Right renal cortex interstitium (tissue), 3 donors: ENCODE data around the gene EIF4G1. TPM values are rescaled to one million over a fixed set of nuclear protein-coding genes. Genes with fewer than 3 reads are reported as not detected.
A peak's percentile ranks its signal among the peaks of the same experiment; 100 is the strongest.
"Not testable (repeated sequence)": the region's sequence is repeated elsewhere in the genome, so short reads cannot be mapped to it uniquely, and the experiment has no call there.

ENCODE experiments used
- DNase-seq, 3 donors: peaks; one replicate each; pipeline ENCODE4 v3.0.0-alpha.2; 2013; ENCODE audit warnings: low read depth in 3 of 3, low spot score in 2 of 3
- polyA plus RNA-seq, 3 donors: library from polyadenylated mRNA; unstranded; fragments of 120-200 nt; gene quantifications; one replicate each; pipeline ENCODE4 v1.2.1, GENCODE V29; 2013; ENCODE audit not compliant: insufficient read length in 3 of 3

The EIF4G1 gene
- polyA plus RNA-seq, 3 donors: 167 to 181 (median 171) TPM

DNA sequence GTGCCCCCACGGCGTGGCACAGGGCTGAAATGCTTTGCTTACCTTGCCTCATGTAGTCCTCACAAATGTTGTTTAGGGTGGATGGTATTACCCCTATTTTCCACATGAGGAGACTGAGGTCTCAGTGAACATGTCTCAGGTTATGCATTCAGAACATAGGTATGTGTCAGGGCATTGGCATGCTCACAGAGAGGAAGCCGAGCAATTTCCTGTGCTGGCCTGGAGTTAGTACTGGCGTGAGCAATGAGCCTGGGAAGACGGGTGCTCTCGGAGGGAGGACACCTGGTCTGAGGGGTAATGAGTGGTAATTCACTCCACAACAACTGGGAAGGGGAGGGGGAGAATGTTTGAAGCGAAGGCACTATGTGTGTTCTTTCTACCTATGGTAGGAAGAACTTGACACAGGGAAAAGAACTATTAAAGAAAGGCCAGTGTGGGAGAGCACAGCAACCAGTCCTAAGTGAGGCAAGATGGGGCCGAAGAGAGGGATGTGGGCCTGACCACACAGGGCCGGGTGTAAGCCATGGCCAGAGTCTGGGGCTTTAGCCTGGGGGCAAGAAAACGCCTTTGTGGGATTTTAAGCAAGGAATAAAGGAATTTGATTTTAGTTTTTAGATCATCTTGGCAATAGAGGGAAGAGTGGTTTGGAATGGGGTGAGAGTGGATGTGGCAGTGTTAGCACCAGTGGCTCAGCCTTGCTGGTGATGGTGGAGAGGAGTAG, 18.1 kb downstream of the EIF4G1 start:
- no peak for DNase-seq

- no peak for DNase-seq
These were observed 18.8 kb downstream of the EIF4G1 start for GRCh38 chr3:184333190-184333589.

- DNase-seq: no peak
These were observed 19.3 kb downstream of the EIF4G1 start for GRCh38 chr3:184333700-184334099.

DNA sequence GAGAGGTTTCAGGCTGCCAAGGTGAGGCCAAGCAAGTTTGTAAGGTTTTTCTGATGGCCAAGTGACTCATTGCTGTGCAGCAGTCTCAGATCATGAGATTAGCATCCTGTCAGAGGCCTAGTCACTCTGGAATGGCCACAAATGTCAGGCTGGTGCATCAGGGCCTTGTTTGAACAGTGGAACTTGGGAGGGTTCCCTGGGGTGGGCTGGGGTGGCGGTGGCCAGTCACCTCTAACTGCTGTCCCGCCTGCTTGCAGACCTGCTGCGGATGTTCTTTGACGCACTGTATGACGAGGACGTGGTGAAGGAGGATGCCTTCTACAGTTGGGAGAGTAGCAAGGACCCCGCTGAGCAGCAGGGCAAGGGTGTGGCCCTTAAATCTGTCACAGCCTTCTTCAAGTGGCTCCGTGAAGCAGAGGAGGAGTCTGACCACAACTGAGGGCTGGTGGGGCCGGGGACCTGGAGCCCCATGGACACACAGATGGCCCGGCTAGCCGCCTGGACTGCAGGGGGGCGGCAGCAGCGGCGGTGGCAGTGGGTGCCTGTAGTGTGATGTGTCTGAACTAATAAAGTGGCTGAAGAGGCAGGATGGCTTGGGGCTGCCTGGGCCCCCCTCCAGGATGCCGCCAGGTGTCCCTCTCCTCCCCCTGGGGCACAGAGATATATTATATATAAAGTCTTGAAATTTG, 20.2 kb downstream of the EIF4G1 start:
- DNase-seq: no peak

- DNase-seq: no peak
These were observed 20.9 kb downstream of the EIF4G1 start for GRCh38 chr3:184335291-184335660.

DNA sequence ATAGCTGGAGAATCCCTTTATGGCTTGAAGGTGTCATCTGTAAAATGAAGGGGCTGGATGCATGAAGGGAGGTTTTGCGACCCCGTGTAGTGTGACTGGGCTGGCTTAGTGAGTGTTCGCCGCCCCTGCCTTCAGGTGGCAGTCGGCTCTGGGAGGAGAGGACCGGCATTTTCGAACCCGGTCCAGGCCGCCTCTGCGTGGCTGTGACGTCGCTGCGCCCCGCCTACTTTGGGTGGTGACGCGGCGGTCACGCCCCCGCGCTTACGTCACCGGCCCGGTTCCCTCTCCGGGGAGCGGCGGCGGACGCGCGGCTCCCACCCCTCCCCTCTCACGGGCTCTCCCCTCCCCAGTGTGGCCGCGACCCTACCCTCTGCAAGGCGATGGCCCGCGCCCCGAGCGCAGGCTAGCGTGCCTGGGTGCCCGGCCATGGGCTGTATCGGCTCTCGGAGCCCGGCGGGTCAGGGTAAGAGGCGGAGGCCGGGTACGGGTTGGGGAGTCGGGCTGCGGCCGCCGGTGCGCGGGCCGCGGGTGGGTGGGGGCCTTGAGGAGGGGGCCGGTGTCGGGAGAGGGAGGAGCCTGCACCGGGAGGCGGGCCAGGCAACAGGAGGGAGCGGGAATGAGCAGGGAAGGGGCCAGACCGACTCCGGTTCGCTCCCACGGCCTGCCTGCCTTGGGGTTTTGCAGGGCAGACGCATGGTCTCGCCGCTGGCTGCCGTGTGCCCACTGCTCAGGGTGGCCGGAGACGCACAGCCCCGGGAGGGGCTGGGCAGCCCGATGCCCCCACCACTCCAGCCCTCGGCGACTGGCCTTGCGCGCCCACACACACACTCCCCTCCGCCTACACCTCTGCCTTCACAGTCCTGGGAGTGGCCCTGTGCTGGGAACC, 21.5 kb downstream of the EIF4G1 start:
- DNase-seq: no peak

- no peak for DNase-seq
These were observed 22.4 kb downstream of the EIF4G1 start for GRCh38 chr3:184336547-184337398.

DNA sequence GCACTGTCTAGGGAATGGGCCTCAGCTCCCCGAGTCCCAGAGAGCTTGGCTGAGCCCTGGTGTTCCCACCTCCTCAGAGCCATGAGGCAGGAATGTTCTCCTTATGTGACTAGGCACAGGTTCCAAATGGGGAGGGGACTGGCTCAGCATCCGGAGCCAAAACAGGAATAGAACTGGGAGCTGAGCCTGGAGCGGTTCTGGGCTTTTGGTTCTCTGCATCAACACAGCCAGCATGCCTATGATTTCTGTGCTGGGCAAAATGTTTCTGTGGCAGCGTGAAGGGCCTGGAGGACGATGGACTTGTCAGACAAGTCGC, 23.0 kb downstream of the EIF4G1 start, which contains the start of gene FAM131A:
Gene FAM131A (plus strand): TSS at position 202 of the 316 bp plus-strand sequence. CDS start 31 bp downstream, at position 233.
- DNase-seq: no peak

GRCh38 chr3:184337981-184338380, 23.6 kb downstream of the EIF4G1 start:
- no peak for DNase-seq

DNA sequence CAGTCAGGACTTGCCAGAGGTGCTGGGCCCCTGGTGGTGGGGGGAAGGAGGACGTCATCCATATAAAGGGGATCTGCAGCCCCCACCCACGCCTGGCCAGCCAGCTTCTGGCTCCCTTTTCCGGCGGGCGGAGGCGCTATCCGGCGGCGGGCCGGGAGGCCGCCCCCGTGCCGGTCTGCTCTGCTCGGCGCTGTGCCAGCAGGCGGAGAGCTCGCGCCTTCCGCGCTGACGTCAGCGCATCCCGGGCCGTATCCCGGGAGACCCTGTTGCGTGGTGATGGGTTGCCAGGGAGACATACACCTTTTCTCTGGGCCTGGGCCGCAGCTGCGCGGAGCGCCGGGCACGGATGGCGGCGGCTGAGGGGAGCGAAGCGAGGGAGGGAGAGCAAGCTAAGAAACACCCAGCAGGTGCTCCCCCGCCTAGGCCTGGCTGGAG, 24.1 kb downstream of the EIF4G1 start:
- no peak for DNase-seq

GRCh38 chr3:184339001-184339400, 24.6 kb downstream of the EIF4G1 start:
- no peak for DNase-seq

GRCh38 chr3:184339451-184340135, 25.2 kb downstream of the EIF4G1 start:
- not testable (repeated sequence) for DNase-seq

DNA sequence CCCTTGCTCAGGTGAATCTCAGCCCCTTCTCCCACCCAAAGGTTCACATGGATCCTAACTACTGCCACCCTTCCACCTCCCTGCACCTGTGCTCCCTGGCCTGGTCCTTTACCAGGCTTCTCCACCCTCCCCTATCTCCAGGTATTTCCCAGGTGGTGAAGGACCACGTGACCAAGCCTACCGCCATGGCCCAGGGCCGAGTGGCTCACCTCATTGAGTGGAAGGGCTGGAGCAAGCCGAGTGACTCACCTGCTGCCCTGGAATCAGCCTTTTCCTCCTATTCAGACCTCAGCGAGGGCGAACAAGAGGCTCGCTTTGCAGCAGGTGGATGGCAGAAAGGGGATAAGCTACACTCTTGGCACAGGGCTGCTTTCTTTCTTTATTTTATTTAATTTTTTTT, 27.5 kb downstream of the EIF4G1 start:
- DNase-seq: no peak

DNA sequence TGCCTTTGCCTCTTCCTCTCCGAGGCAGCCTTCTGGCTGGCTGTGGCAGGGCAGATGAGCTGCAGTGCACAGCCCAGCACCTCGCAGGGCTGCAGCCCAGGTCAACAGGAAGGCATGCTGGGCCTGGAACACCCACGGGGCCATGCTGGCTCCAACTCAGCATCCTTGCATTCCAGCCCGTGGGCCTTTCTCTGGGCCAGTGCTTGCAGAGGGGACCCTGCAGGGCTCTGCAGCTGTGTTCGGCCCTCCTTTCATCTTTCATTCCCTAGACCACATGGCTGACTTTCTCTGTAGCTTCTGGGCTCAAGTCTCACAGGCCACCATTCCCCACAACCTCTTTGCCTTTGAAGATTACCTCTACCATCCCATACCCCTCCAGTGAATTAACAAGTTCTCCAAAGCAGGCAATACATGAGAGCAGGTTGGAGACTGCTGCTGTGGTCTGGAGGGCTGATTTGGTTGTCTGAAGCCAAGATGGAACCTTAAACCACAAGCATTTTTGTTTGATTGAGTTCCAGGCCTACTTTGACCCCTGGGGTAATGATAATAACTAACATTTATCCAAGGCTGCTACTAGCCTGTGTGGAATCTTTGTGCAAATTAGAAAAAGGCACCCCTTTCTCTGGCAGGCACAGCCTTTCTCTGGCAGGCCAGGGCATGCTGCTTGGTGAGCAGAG, 28.9 kb downstream of the EIF4G1 start:
- DNase-seq: no peak

GRCh38 chr3:184344579-184345316, 30.3 kb downstream of the EIF4G1 start:
- DNase-seq: no peak

DNA sequence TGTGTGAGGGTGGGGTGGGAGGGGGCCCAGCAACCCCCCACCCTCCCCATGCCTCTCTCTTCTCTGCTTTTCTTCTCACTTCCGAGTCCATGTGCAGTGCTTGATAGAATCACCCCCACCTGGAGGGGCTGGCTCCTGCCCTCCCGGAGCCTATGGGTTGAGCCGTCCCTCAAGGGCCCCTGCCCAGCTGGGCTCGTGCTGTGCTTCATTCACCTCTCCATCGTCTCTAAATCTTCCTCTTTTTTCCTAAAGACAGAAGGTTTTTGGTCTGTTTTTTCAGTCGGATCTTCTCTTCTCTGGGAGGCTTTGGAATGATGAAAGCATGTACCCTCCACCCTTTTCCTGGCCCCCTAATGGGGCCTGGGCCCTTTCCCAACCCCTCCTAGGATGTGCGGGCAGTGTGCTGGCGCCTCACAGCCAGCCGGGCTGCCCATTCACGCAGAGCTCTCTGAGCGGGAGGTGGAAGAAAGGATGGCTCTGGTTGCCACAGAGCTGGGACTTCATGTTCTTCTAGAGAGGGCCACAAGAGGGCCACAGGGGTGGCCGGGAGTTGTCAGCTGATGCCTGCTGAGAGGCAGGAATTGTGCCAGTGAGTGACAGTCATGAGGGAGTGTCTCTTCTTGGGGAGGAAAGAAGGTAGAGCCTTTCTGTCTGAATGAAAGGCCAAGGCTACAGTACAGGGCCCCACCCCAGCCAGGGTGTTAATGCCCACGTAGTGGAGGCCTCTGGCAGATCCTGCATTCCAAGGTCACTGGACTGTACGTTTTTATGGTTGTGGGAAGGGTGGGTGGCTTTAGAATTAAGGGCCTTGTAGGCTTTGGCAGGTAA, 31.1 kb downstream of the EIF4G1 start:
- DNase-seq: peak in 1 of 3 donors; percentile 34

- no peak for DNase-seq
These were observed 32.2 kb downstream of the EIF4G1 start for GRCh38 chr3:184346480-184347190.
